ENCODE measurements around the gene GRB2. TPM values are rescaled to one million over a fixed set of nuclear protein-coding genes. Genes with fewer than 3 reads are reported as not detected.

Gene GRB2
- total and polyA plus RNA-seq, 10 of the 15 experiments (the other 5 are each of a cell fraction or from before 2014, with no cell fraction given) = 113 to 268 (median 158) TPM

GRCh38 chr17:75398279-75398678 is 7.2 kb downstream of the GRB2 start:
- in situ Hi-C loops (cut with MboI) = no loop called here
- RAD21 ChIA-PET (ENCODE audit: unreplicated experiment) = interaction anchor here (2.6 to 3.3 kb wide), 3 partner anchors 53 to 109 kb away, joined by 16 to 22 read pairs (median 19); partner anchors contain the start of gene SLC25A19
- no peak for ATAC-seq
- TF ChIP-seq FOXK2 (IDR thresholded peaks at IDR 0.05) (no peak), FOS (IDR thresholded peaks at IDR 0.05; ENCODE audit: borderline replicate concordance, extremely low read depth, insufficient read length) (no peak), GABPA (IDR thresholded peaks at IDR 0.05; ENCODE audit: low read depth) (no peak), EP300 (IDR thresholded peaks at IDR 0.05; ENCODE audit: borderline replicate concordance in 1 of 2, control insufficient read depth in 1 of 2, low read depth in 2 of 2, low read length in 2 of 2) (no peak), PAX8 (IDR thresholded peaks at IDR 0.05) (no peak), PML (IDR thresholded peaks at IDR 0.05; ENCODE audit: low read length) (no peak), BHLHE40 (IDR thresholded peaks at IDR 0.05; ENCODE audit: borderline replicate concordance in 1 of 2, low read depth in 2 of 2, low read length in 1 of 2) (no peak), CREM (IDR thresholded peaks at IDR 0.05; ENCODE audit: low read depth) (no peak), ZNF217 (IDR thresholded peaks at IDR 0.05) (no peak), MEF2A (IDR thresholded peaks at IDR 0.05; ENCODE audit: insufficient read depth, low read depth, low read length) (no peak), RAD51 (IDR thresholded peaks at IDR 0.05) (no peak), PKNOX1 (IDR thresholded peaks at IDR 0.05) (no peak)
- no TSS peak for BruUV-seq (replicated peaks)
- CTCF ChIA-PET = interaction anchor here (1.1 to 7.3 kb wide), 5 partner anchors 38 to 108 kb away, joined by 3 to 69 read pairs (median 5); partner anchors contain the start of gene SLC25A19
- H3K4me3 ChIP-seq = no peak overlapping the region
- H3K4me2 ChIP-seq (ENCODE audit: control insufficient read depth, insufficient read depth) = no peak overlapping the region
- peaks cover 27% of the 10 kb centered on the region for H3K4me1 ChIP-seq (ENCODE audit: control insufficient read depth, insufficient read depth, low read length)
- no peaks in the 10 kb centered on the region for H3K27me3 ChIP-seq (replicated peaks in 1 of 2; ENCODE audit: control insufficient read depth in 2 of 2, insufficient read depth in 2 of 2, low read length in 1 of 2)
- no peak overlapping the region for H3K9ac ChIP-seq (ENCODE audit: control insufficient read depth, insufficient read depth, low read length)
- POLR2A ChIA-PET = interaction anchor here (0.6 to 5.4 kb wide), 7 partner anchors 18 to 127 kb away, joined by 3 to 40 read pairs (median 6); partner anchors contain the start of gene MIF4GD
- DNase-seq (ENCODE audit: low read depth, low spot score) = no peak
- no peak overlapping the region for H2AFZ ChIP-seq (ENCODE audit: control insufficient read depth, low read depth, low read length)
- FAIRE-seq = no peak
- peaks cover 3% of the 10 kb centered on the region in 2 experiments; a peak in 3 of 4 replicates for H3K36me3 ChIP-seq (ENCODE audit: control insufficient read depth in 2 of 2, insufficient read depth in 2 of 2, low read length in 1 of 2)
- intact Hi-C loops (cut with micrococcal nuclease; ENCODE audit: unreplicated experiment) = no loop called here
- WGBS (ENCODE audit: insufficient coverage, insufficient replicate concordance, low lambda C conversion rate, missing lambda C conversion rate) = 56% methylated on average over 4 of the region's 4 CpGs
- SMC1A ChIA-PET (ENCODE audit: uncharacterized antibody, unreplicated experiment) = interaction anchor here (1.0 to 9.6 kb wide), 7 partner anchors 19 to 109 kb away, joined by 3 to 115 read pairs (median 8); partner anchors contain the start of gene SLC25A19
- peaks cover 97% of the 10 kb centered on the region for H3K79me2 ChIP-seq (ENCODE audit: control insufficient read depth, insufficient read depth, low read length)
- H3K9me3 ChIP-seq (replicated peaks; ENCODE audit: control insufficient read depth, insufficient read depth, low read length) = no peaks in the 10 kb centered on the region
- peaks cover 26% of the 10 kb centered on the region for H4K20me1 ChIP-seq (ENCODE audit: control insufficient read depth, insufficient read depth)
- no peak overlapping the region for H3K27ac ChIP-seq (ENCODE audit: control insufficient read depth, insufficient read depth)

Measured in GM12878 (cell line).